ENCODE data around the gene PTDSS2. TPM values are rescaled to one million over a fixed set of nuclear protein-coding genes. Genes with fewer than 3 reads are reported as not detected.
"Not testable (repeated sequence)": the region's sequence is repeated elsewhere in the genome, so short reads cannot be mapped to it uniquely, and the experiment has no call there.

PTDSS2 gene
- total RNA-seq, 1 donor from 2014 or later = 26.9 TPM

GRCh38 chr11:431921-432320 is 18.2 kb upstream of the PTDSS2 start:
- DNase-seq (ENCODE audit: low spot score) = no peak

- no peak for DNase-seq (ENCODE audit: low spot score)
These were observed 17.5 kb upstream of the PTDSS2 start for GRCh38 chr11:432501-433100.

GRCh38 chr11:433111-433510 is 17.0 kb upstream of the PTDSS2 start:
- DNase-seq (ENCODE audit: low spot score) = no peak

- no peak for DNase-seq (ENCODE audit: low spot score)
These were observed 16.4 kb upstream of the PTDSS2 start for GRCh38 chr11:433641-434040.

- no peak for DNase-seq (ENCODE audit: low spot score)
These were observed 15.6 kb upstream of the PTDSS2 start for GRCh38 chr11:434496-434895.

- not testable (repeated sequence) for DNase-seq (ENCODE audit: low spot score)
These were observed 14.9 kb upstream of the PTDSS2 start for GRCh38 chr11:434999-435740.

- no peak for DNase-seq (ENCODE audit: low spot score)
These were observed 12.7 kb upstream of the PTDSS2 start for GRCh38 chr11:437228-437870.

- DNase-seq (ENCODE audit: low spot score) = no peak
These were observed 11.8 kb upstream of the PTDSS2 start for GRCh38 chr11:438101-438844.

GRCh38 chr11:439315-440064 is 10.6 kb upstream of the PTDSS2 start:
- DNase-seq (ENCODE audit: low spot score) = no peak

- DNase-seq (ENCODE audit: low spot score) = no peak
These were observed 9.7 kb upstream of the PTDSS2 start for GRCh38 chr11:440065-441042.

- DNase-seq (ENCODE audit: low spot score) = no peak
These were observed 9.0 kb upstream of the PTDSS2 start for GRCh38 chr11:441043-441417.

- DNase-seq (ENCODE audit: low spot score) = no peak
These were observed 8.4 kb upstream of the PTDSS2 start, which contains the start of gene ANO9 for GRCh38 chr11:441418-442274. ANO9 (minus strand) TSS chr11:442011; CDS start chr11:441926, 85 bp downstream.

- no peak for DNase-seq (ENCODE audit: low spot score)
These were observed 7.4 kb upstream of the PTDSS2 start for GRCh38 chr11:442611-443081.

GRCh38 chr11:443542-444199 is 6.4 kb upstream of the PTDSS2 start:
- DNase-seq (ENCODE audit: low spot score) = no peak

- no peak for DNase-seq (ENCODE audit: low spot score)
These were observed 5.5 kb upstream of the PTDSS2 start for GRCh38 chr11:444396-445144.

- DNase-seq (ENCODE audit: low spot score) = no peak
These were observed 4.1 kb upstream of the PTDSS2 start for GRCh38 chr11:445765-446588.

- DNase-seq (ENCODE audit: low spot score) = no peak
These were observed 3.2 kb upstream of the PTDSS2 start for GRCh38 chr11:446891-447290.
